ENCODE results near the gene BRS3. TPM values are rescaled to one million over a fixed set of nuclear protein-coding genes. Genes with fewer than 3 reads are reported as not detected.

BRS3 gene
- total RNA-seq, 2 experiments from 2014 or later: not detected

DNA sequence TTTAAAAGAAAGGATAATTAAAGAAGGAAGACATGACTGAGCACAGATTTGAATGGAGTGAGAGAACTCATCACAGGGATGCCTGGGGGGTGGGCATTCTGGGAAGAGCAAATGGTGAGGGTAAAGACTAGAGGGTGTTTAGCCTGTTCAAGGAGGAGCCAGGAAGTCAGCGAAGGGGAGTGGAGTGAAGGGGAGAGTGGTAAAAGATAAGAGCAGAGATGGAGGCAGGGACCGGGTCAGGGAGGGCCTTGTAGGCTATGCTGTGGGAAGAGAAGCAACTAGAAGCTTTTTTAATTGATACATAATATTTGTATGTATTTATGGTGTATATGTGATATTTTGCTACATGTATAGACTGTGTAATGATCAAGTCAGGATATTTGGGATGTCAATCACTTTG, 42.0 kb downstream of the BRS3 start:
- TF ChIP-seq, protein P1, sequence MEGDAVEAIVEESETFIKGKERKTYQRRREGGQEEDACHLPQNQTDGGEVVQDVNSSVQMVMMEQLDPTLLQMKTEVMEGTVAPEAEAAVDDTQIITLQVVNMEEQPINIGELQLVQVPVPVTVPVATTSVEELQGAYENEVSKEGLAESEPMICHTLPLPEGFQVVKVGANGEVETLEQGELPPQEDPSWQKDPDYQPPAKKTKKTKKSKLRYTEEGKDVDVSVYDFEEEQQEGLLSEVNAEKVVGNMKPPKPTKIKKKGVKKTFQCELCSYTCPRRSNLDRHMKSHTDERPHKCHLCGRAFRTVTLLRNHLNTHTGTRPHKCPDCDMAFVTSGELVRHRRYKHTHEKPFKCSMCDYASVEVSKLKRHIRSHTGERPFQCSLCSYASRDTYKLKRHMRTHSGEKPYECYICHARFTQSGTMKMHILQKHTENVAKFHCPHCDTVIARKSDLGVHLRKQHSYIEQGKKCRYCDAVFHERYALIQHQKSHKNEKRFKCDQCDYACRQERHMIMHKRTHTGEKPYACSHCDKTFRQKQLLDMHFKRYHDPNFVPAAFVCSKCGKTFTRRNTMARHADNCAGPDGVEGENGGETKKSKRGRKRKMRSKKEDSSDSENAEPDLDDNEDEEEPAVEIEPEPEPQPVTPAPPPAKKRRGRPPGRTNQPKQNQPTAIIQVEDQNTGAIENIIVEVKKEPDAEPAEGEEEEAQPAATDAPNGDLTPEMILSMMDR (IDR thresholded peaks at IDR 0.05): no peak
- DNase-seq (no peak), ATAC-seq (ENCODE audit: poor library complexity) (no peak)
- ChIA-PET POLR2A (no interaction called here), CTCF (no interaction called here)
- H3K9me3 ChIP-seq (ENCODE audit: control insufficient read depth in 1 of 2, insufficient read depth in 1 of 2, low read length in 2 of 2): no peaks in the 10 kb centered on the region
- Mint-ChIP-seq H3K4me3 (no peak overlapping the region), H3K4me1 (ENCODE audit: low read depth) (no peaks in the 10 kb centered on the region), H3K36me3 (ENCODE audit: low read depth) (no peaks in the 10 kb centered on the region), H3K27me3 (no peaks in the 10 kb centered on the region), H3K9me3 (no peaks in the 10 kb centered on the region), H3K27ac (no peak overlapping the region)
- no peaks in the 10 kb centered on the region for H3K4me1 ChIP-seq (ENCODE audit: insufficient read depth, low read length)
- H3K36me3 ChIP-seq (ENCODE audit: insufficient read depth, low read length): no peaks in the 10 kb centered on the region
- intact Hi-C loops (cut with DNase I, micrococcal nuclease): no loop called here
- H3K27me3 ChIP-seq (ENCODE audit: control insufficient read depth in 1 of 2, insufficient read depth in 2 of 2, low read length in 2 of 2): no peaks in the 10 kb centered on the region
- H3K4me3 ChIP-seq (ENCODE audit: low read length): no peak overlapping the region
- H3K27ac ChIP-seq (ENCODE audit: low read depth in 1 of 2, low read length in 2 of 2): no peak overlapping the region

DNA sequence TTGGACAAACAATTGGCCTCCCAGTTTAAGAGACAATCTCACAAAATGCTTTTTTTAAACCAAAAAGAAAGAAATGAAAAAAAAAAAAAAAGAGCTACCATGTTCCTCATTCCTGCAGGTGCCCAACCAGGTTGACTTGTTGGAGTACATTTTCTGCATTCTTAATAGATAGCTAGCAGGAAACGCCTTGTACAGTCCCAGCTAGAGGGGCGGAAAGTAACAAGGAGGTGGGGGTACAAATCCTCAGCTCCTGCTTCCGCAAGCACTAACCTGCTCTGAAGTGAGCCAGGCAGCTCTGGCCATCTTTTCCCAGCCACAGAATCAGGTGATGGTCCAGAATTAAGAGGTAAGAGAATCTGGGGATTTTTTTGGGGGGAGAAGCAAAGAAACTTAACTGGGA, 44.2 kb downstream of the BRS3 start, which contains the start of gene VGLL1:
VGLL1 (plus strand) TSS at position 265 of the 400 bp plus-strand sequence. CDS start 3,806 bp downstream, outside the sequence.
- no peak within 1 kb of the TSS for H3K27ac ChIP-seq (ENCODE audit: low read depth in 1 of 2, low read length in 2 of 2)
- H3K4me3 ChIP-seq (ENCODE audit: low read length): no peak within 1 kb of the TSS
- POLR2A ChIA-PET: interaction anchor here (0.6 kb wide), 1 partner anchor 45 kb away, joined by 5 read pairs; no protein-coding TSS in a partner anchor
- ATAC-seq (ENCODE audit: poor library complexity) (no peak), DNase-seq (no peak)
- Mint-ChIP-seq H3K4me3 (no peak within 1 kb of the TSS), H3K4me1 (ENCODE audit: low read depth) (no peaks in the 10 kb centered on the region), H3K27me3 (no peaks in the 10 kb centered on the region), H3K27ac (no peak within 1 kb of the TSS), H3K36me3 (ENCODE audit: low read depth) (no peaks in the 10 kb centered on the region), H3K9me3 (no peaks in the 10 kb centered on the region)
- no peaks in the 10 kb centered on the region for H3K27me3 ChIP-seq (ENCODE audit: control insufficient read depth in 1 of 2, insufficient read depth in 2 of 2, low read length in 2 of 2)
- TF ChIP-seq, protein P1 (IDR thresholded peaks at IDR 0.05): no peak
- no peaks in the 10 kb centered on the region for H3K36me3 ChIP-seq (ENCODE audit: insufficient read depth, low read length)
- no peaks in the 10 kb centered on the region for H3K9me3 ChIP-seq (ENCODE audit: control insufficient read depth in 1 of 2, insufficient read depth in 1 of 2, low read length in 2 of 2)
- intact Hi-C loops (cut with DNase I, micrococcal nuclease): no loop called here
- H3K4me1 ChIP-seq (ENCODE audit: insufficient read depth, low read length): no peaks in the 10 kb centered on the region
- CTCF ChIA-PET: interaction anchor here (0.7 kb wide), 1 partner anchor 290 kb away, joined by 4 read pairs; no protein-coding TSS in a partner anchor

GRCh38 chrX:136534131-136534530, 46.4 kb downstream of the BRS3 start:
- no peaks in the 10 kb centered on the region for H3K9me3 ChIP-seq (ENCODE audit: control insufficient read depth in 1 of 2, insufficient read depth in 1 of 2, low read length in 2 of 2)
- no peak overlapping the region for H3K4me3 Mint-ChIP-seq
- POLR2A ChIA-PET: no interaction called here
- no peaks in the 10 kb centered on the region for H3K27me3 ChIP-seq (ENCODE audit: control insufficient read depth in 1 of 2, insufficient read depth in 2 of 2, low read length in 2 of 2)
- H3K9me3 Mint-ChIP-seq: no peaks in the 10 kb centered on the region
- no peaks in the 10 kb centered on the region for H3K4me1 ChIP-seq (ENCODE audit: insufficient read depth, low read length)
- CTCF ChIA-PET: no interaction called here
- DNase-seq: no peak
- H3K36me3 Mint-ChIP-seq (ENCODE audit: low read depth): no peaks in the 10 kb centered on the region
- no peak overlapping the region for H3K27ac ChIP-seq (ENCODE audit: low read depth in 1 of 2, low read length in 2 of 2)
- TF ChIP-seq, protein P1 (IDR thresholded peaks at IDR 0.05): no peak
- H3K4me1 Mint-ChIP-seq (ENCODE audit: low read depth): no peaks in the 10 kb centered on the region
- H3K36me3 ChIP-seq (ENCODE audit: insufficient read depth, low read length): no peaks in the 10 kb centered on the region
- no peak overlapping the region for H3K27ac Mint-ChIP-seq
- no peaks in the 10 kb centered on the region for H3K27me3 Mint-ChIP-seq
- no peak for ATAC-seq (ENCODE audit: poor library complexity)
- no peak overlapping the region for H3K4me3 ChIP-seq (ENCODE audit: low read length)
- intact Hi-C loops (cut with DNase I, micrococcal nuclease): no loop called here

All from CD4-positive, alpha-beta T cell (primary cell).